Spinal cord (tissue), 10 donors: ENCODE measurements around the gene COL24A1. TPM values are rescaled to one million over a fixed set of nuclear protein-coding genes. Genes with fewer than 3 reads are reported as not detected.
"Not testable (repeated sequence)": the region's sequence is repeated elsewhere in the genome, so short reads cannot be mapped to it uniquely, and the experiment has no call there.

Experiments
- DNase-seq, 6 donors: peaks; one replicate each; pipeline versions ENCODE4 v3.0.0 to v3.0.0-alpha.2; 2013 to 2015; ENCODE audit warnings: low spot score in 6 of 6, low read depth in 4 of 6
- H3K27ac ChIP-seq: one replicate; pipeline ENCODE4 v1.5.1; 2013; ENCODE audit warnings: low read depth, low read length, control low read depth
- H3K27me3 ChIP-seq: one replicate; pipeline ENCODE4 v1.6.1; 2013; ENCODE audit warnings: low read length; ENCODE audit not compliant: control insufficient read depth, insufficient read depth
- H3K36me3 ChIP-seq: one replicate; pipeline ENCODE4 v1.6.1; 2013; ENCODE audit warnings: low read length; ENCODE audit not compliant: control insufficient read depth, insufficient read depth
- H3K4me1 ChIP-seq: one replicate; pipeline ENCODE4 v1.6.1; 2013; ENCODE audit warnings: low read length; ENCODE audit not compliant: control insufficient read depth, insufficient read depth
- H3K4me3 ChIP-seq: one replicate; pipeline ENCODE4 v1.5.1; 2013; ENCODE audit warnings: low read depth, low read length, control low read depth
- H3K9me3 ChIP-seq: one replicate; pipeline ENCODE4 v1.6.1; 2013; ENCODE audit warnings: low read length; ENCODE audit not compliant: control insufficient read depth, insufficient read depth
- WGBS: methylation state at CpG from one replicate; pipeline ENCODE4 v1.1.5; 2013; ENCODE audit warnings: missing lambda C conversion rate; ENCODE audit not compliant: insufficient coverage; 5-methylcytosine and 5-hydroxymethylcytosine counted together
- polyA plus RNA-seq, 2 donors: library from polyadenylated mRNA; unstranded; fragments of 120-200 nt; gene quantifications; one replicate each; pipeline ENCODE4 v1.2.1, GENCODE V29; 2013; ENCODE audit not compliant: insufficient read length in 2 of 2
- total RNA-seq, 2 donors: library from RNA; depleted of rRNA in 1 of 2; stranded (reverse); fragments of 120-200 nt in 1 of 2; fragments of >200 nt in 1 of 2; gene quantifications; one replicate each; pipeline versions ENCODE4 v1.2.3 to v1.2.4, GENCODE V29; 2013 to 2014
- donor health status: healthy.

Gene COL24A1
- total and polyA plus RNA-seq, 4 donors: 1.2 to 1.8 (median 1.5) TPM

- H3K4me1 ChIP-seq: no peaks in the 10 kb centered on the region
- H3K27ac ChIP-seq: no peak overlapping the region
- no peaks in the 10 kb centered on the region for H3K9me3 ChIP-seq
- WGBS: 100% methylated on average over 1 of the region's 1 CpG
- no peak for DNase-seq
- H3K36me3 ChIP-seq: no peaks in the 10 kb centered on the region
- no peaks in the 10 kb centered on the region for H3K27me3 ChIP-seq
- H3K4me3 ChIP-seq: no peak overlapping the region
Observed at GRCh38 chr1:85816606-85817005, 340.0 kb downstream of the COL24A1 start.

DNA sequence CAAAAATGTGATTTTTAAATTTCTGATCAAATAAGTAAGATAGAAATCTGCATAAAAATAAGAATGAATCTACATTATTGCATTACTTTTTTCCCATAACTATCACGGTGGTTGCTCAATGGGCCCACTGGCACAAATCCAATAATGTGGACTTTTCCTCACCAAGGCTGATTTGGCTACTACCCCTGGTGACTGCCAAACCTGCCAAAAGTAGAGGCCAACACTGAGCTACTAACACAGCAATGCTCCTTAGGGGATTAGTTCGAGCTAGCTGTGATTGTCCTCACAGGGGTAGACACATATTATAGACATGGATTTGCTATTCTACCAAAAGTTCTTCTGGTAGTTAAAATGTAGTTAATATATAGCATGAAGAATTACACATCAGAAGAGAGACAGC is 340.7 kb downstream of the COL24A1 start:
- Histone ChIP-seq H3K27me3 (no peaks in the 10 kb centered on the region), H3K9me3 (no peaks in the 10 kb centered on the region), H3K4me1 (no peaks in the 10 kb centered on the region), H3K36me3 (no peaks in the 10 kb centered on the region), H3K27ac (no peak overlapping the region), H3K4me3 (no peak overlapping the region)
- no peak for DNase-seq
- WGBS: no CpG with 5 or more reads among the region's 2 CpGs

DNA sequence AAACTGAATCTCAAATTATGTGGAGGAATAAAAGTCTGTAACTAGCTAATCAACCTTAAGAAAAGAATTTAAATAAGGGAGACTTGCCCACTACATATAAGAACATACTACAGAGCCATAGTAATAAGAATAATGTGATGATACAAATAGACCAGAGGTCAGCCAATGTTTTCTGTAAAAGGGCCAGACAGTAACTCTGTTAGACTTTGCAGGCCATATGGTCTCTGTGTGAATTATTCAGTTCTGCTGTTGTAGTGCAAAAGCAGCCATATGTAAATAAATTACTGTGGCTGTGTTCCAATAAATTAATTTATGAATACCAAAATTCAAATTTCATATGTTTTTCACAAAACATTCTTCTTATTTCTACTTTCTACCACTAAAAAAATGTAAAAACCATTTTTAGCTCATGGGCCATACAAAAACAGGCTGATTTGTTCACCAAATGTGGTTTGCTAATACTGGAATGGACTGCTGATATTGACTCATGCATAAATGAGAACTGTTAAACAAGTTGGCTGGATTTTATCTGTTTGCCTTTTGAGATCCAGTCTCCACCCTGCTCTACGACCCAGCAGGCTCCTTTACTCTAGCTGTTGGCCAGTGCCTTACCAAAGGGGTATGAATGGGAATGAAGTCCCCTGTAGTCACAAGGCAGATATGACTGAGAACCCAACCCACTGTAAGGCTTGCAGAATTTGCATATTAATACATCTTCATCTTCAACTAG is 350.2 kb downstream of the COL24A1 start:
- Histone ChIP-seq H3K27me3 (no peaks in the 10 kb centered on the region), H3K9me3 (peaks cover 1% of the 10 kb centered on the region), H3K36me3 (no peaks in the 10 kb centered on the region), H3K4me3 (no peak overlapping the region), H3K4me1 (no peaks in the 10 kb centered on the region), H3K27ac (no peak overlapping the region)
- no CpG with 5 or more reads among the region's 1 CpG for WGBS
- DNase-seq: peak in 1 of 6 donors; percentile 72

GRCh38 chr1:85801520-85801919 is 355.1 kb downstream of the COL24A1 start:
- H3K27ac ChIP-seq: no peak overlapping the region
- no peaks in the 10 kb centered on the region for H3K9me3 ChIP-seq
- H3K4me1 ChIP-seq: no peaks in the 10 kb centered on the region
- no peak for DNase-seq
- H3K27me3 ChIP-seq: no peaks in the 10 kb centered on the region
- H3K4me3 ChIP-seq: no peak overlapping the region
- WGBS: no CpG with 5 or more reads among the region's 1 CpG
- no peaks in the 10 kb centered on the region for H3K36me3 ChIP-seq

GRCh38 chr1:85799737-85800136 is 356.8 kb downstream of the COL24A1 start:
- WGBS: no CpG with 5 or more reads among the region's 2 CpGs
- no peaks in the 10 kb centered on the region for H3K9me3 ChIP-seq
- no peak for DNase-seq

DNA sequence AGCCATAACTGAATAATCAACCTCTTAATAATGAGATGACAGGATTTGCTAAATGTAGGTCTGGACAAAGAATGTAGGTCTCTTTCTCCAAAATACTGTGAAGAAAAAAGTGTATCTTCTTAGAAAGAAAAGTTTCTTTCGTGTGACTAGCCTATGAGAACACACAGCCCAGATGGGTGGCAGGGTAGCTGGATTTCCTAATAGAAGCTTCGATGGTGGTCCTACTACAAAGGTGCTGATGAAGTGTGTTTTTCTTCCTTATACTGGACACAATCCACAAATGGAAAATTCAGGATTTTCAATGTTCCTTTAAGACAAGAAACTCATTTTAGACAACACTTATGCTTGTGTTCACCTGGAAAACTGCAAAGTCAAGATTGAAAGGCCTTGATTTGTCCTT is 358.2 kb downstream of the COL24A1 start:
- H3K27me3 ChIP-seq: no peaks in the 10 kb centered on the region

More at GRCh38 chr1:85799737-85800136, 356.8 kb downstream of the COL24A1 start:
- Histone ChIP-seq H3K4me1 (no peaks in the 10 kb centered on the region), H3K27ac (no peak overlapping the region), H3K4me3 (no peak overlapping the region), H3K27me3 (no peaks in the 10 kb centered on the region), H3K36me3 (no peaks in the 10 kb centered on the region)

DNA sequence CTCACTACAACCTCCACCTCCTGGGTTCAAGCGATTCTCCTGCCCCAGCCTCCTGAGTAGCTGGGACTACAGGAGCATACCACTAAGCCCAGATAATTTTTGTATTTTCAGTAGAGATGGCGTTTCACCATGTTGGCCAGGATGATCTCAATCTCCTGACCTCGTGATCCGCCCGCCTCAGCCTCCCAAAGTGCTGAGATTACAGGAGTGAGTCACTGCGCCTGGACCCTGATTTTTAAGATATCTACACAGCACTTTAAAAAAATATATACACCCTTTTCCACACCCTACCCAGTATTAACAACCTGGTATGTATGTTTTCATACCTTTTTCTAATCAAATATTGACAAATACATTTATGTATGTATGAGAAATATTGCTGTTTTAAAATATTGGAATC is 379.6 kb downstream of the COL24A1 start:
- H3K4me3 ChIP-seq, H3K4me1 ChIP-seq, H3K27ac ChIP-seq, H3K36me3 ChIP-seq, H3K9me3 ChIP-seq, H3K27me3 ChIP-seq, DNase-seq: not testable (repeated sequence)
- WGBS: 100% methylated on average over 4 of the region's 6 CpGs

More for the DNA sequence above, 358.2 kb downstream of the COL24A1 start:
- H3K4me1 ChIP-seq: no peaks in the 10 kb centered on the region
- H3K9me3 ChIP-seq: no peaks in the 10 kb centered on the region
- WGBS: 86% methylated on average over 1 of the region's 2 CpGs
- no peak overlapping the region for H3K27ac ChIP-seq
- no peak overlapping the region for H3K4me3 ChIP-seq
- no peaks in the 10 kb centered on the region for H3K36me3 ChIP-seq
- DNase-seq: no peak

DNA sequence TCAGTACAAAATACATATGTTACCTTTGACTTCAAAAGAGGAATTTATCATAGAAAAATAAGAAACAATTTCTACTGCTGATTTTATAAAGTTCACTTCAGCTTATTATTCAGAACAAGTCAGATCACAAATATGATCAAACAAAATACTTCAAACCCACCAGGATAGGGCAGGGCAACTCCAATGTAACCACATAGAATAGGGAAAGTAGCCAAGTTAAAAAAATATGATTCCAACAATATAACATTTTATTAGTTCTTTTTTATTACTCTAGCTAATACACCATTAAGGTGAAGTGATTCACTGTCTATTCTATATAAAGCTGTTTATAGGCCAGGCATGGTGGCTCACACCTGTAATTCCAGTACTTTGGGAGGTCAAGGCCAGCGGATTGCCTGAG is 393.8 kb downstream of the COL24A1 start:
- Histone ChIP-seq H3K4me1 (no peaks in the 10 kb centered on the region), H3K27me3 (no peaks in the 10 kb centered on the region), H3K4me3 (no peak overlapping the region), H3K36me3 (no peaks in the 10 kb centered on the region), H3K27ac (no peak overlapping the region), H3K9me3 (no peaks in the 10 kb centered on the region)
- no CpG with 5 or more reads among the region's 1 CpG for WGBS
- DNase-seq: no peak

DNA sequence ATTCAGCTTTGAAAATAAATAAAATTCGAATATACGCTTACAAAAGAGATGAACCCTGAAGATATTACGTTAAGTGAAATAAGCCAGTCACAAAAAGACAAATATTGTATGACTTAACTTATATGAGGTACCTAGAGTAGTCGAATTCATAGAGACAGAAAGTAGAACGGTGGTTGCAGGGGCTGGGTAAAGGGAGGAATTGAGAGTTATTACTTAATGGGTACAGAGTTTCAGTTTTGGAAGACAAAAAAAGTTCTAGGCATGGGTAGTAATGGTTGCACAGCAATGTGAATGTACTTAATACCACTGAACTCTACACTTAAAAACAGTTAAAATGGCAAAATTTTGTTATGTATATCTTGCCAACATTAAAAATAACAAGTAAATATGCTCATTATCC is 399.7 kb downstream of the COL24A1 start:
- Histone ChIP-seq H3K36me3 (no peaks in the 10 kb centered on the region), H3K27ac (no peak overlapping the region), H3K4me1 (no peaks in the 10 kb centered on the region), H3K27me3 (no peaks in the 10 kb centered on the region), H3K9me3 (peaks cover 2% of the 10 kb centered on the region), H3K4me3 (no peak overlapping the region)
- WGBS: 100% methylated on average over 1 of the region's 5 CpGs
- no peak for DNase-seq

DNA sequence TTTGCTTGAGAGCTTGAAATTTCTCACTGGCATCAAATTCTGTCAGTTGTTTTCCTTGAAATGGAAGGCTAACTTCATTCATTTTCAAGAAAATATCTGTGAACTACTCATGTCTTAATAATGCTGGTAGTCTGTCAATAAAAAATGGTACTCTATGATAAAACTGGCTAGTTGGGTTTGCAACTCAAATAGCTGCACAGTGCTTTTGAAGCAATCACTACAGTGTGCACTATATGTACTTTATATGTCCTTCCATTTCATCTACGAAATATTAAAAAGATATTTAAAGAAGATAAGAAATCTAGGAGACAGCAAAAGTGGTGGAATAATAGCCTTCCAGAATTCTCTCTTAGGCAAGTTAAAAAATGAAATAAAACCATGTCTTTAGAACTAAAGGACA is 408.5 kb downstream of the COL24A1 start:
- H3K4me3 ChIP-seq: no peak overlapping the region
- no peak overlapping the region for H3K27ac ChIP-seq
- H3K4me1 ChIP-seq: no peaks in the 10 kb centered on the region
- no peaks in the 10 kb centered on the region for H3K36me3 ChIP-seq
- no peak for DNase-seq
- WGBS: no CpG with 5 or more reads among the region's 1 CpG
- no peaks in the 10 kb centered on the region for H3K9me3 ChIP-seq
- H3K27me3 ChIP-seq: no peaks in the 10 kb centered on the region
